A549 (cell line): ENCODE results near the gene OR10A2.
"Not testable (repeated sequence)": the region's sequence is repeated elsewhere in the genome, so short reads cannot be mapped to it uniquely, and the experiment has no call there.

ENCODE experiments used
- BHLHE40 ChIP-seq: IDR thresholded peaks from 2 replicates; pipeline ENCODE4 v1.6.1; 2012; ENCODE audit warnings: low read depth, low read length, inconsistent platforms
- EHMT2 ChIP-seq: fragments of 200-600 bp; sonication (generic); IDR thresholded peaks from 2 replicates; pipeline ENCODE4 v1.6.1; 2016; ENCODE audit warnings: antibody characterized with exemption, low read depth, mild to moderate bottlenecking, moderate library complexity
- TF ChIP-seq, protein P1 (sequence below): fragments of >200 bp; sonication (Bioruptor Twin); formaldehyde crosslinking; IDR thresholded peaks from 3 replicates; pipeline ENCODE4 v1.5.1; 2016
- TF ChIP-seq, protein P2 (sequence below): fragments of 150-350 bp; IDR thresholded peaks from 2 replicates; pipeline ENCODE4 v1.6.1; 2014; ENCODE audit warnings: low read depth, mild to moderate bottlenecking, low read length

GRCh38 chr11:6904804-6905203 is 41.9 kb downstream of the OR10A2 start:
- TF ChIP-seq, protein P1, sequence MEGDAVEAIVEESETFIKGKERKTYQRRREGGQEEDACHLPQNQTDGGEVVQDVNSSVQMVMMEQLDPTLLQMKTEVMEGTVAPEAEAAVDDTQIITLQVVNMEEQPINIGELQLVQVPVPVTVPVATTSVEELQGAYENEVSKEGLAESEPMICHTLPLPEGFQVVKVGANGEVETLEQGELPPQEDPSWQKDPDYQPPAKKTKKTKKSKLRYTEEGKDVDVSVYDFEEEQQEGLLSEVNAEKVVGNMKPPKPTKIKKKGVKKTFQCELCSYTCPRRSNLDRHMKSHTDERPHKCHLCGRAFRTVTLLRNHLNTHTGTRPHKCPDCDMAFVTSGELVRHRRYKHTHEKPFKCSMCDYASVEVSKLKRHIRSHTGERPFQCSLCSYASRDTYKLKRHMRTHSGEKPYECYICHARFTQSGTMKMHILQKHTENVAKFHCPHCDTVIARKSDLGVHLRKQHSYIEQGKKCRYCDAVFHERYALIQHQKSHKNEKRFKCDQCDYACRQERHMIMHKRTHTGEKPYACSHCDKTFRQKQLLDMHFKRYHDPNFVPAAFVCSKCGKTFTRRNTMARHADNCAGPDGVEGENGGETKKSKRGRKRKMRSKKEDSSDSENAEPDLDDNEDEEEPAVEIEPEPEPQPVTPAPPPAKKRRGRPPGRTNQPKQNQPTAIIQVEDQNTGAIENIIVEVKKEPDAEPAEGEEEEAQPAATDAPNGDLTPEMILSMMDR: not testable (repeated sequence)
- TF ChIP-seq, protein P2, sequence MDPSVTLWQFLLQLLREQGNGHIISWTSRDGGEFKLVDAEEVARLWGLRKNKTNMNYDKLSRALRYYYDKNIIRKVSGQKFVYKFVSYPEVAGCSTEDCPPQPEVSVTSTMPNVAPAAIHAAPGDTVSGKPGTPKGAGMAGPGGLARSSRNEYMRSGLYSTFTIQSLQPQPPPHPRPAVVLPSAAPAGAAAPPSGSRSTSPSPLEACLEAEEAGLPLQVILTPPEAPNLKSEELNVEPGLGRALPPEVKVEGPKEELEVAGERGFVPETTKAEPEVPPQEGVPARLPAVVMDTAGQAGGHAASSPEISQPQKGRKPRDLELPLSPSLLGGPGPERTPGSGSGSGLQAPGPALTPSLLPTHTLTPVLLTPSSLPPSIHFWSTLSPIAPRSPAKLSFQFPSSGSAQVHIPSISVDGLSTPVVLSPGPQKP: not testable (repeated sequence)
- not testable (repeated sequence) for TF ChIP-seq BHLHE40, EHMT2
